ENCODE results near the gene SCAMP3.
"Not testable (repeated sequence)": the region's sequence is repeated elsewhere in the genome, so short reads cannot be mapped to it uniquely, and the experiment has no call there.

The SCAMP3 gene

GRCh38 chr1:155295183-155295941, 33.2 kb upstream of the SCAMP3 start:
- no peak overlapping the region for H3K4me3 Mint-ChIP-seq
- peaks cover 6% of the 10 kb centered on the region for H3K4me1 Mint-ChIP-seq
- H3K27me3 Mint-ChIP-seq: peaks cover 26% of the 10 kb centered on the region
- no peaks in the 10 kb centered on the region for H3K9me3 Mint-ChIP-seq
- DNase-seq (ENCODE audit: low spot score in 2 of 2) (no peak), ATAC-seq (ENCODE audit: low read depth) (no peak)
- peaks cover 2% of the 10 kb centered on the region for H3K36me3 Mint-ChIP-seq
- H3K27ac Mint-ChIP-seq: no peak overlapping the region

DNA sequence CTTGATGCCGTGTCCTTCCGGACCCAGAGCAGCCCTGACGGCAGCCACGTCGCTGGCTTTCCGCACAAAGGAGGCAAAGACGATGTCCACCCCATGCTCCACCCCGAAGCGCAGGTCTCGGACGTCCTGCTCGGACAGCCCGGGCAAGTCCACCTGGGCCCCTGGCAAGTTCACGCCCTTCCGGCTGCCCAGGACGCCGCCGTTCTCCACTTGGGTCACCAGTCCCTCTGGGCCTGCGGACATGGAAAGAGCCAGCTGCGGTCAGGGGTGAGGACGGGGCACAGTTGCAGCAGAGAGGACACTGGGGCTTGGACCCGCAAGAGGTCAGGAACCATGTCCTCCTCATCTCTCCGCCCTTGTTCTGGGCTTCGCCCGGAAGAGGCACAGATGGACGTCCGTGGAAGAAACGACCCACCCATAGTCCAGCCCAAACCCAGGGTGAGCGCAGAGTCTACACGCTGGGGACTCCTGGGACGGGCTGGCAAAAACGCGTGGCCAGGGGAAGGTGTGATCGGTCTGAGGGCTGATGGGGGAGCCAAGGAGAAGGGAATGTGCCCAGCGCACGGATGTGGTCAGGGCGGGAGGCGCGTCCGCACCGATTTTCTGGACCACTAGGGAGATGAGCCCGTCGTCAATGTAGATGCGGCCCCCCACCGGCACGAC, 32.5 kb upstream of the SCAMP3 start:
- no peak overlapping the region for H3K4me3 Mint-ChIP-seq
- no peak overlapping the region for H3K27ac Mint-ChIP-seq
- peaks cover 2% of the 10 kb centered on the region for H3K36me3 Mint-ChIP-seq
- H3K4me1 Mint-ChIP-seq: peaks cover 6% of the 10 kb centered on the region
- H3K9me3 Mint-ChIP-seq: no peaks in the 10 kb centered on the region
- H3K27me3 Mint-ChIP-seq: peaks cover 28% of the 10 kb centered on the region
- ATAC-seq (ENCODE audit: low read depth) (no peak), DNase-seq (ENCODE audit: low spot score in 2 of 2) (no peak)

GRCh38 chr1:155293086-155293749, 31.1 kb upstream of the SCAMP3 start:
- H3K9me3 Mint-ChIP-seq: no peaks in the 10 kb centered on the region
- peaks cover 26% of the 10 kb centered on the region for H3K27me3 Mint-ChIP-seq
- DNase-seq (ENCODE audit: low spot score in 2 of 2) (no peak), ATAC-seq (ENCODE audit: low read depth) (no peak)
- H3K4me3 Mint-ChIP-seq: no peak overlapping the region
- H3K36me3 Mint-ChIP-seq: peaks cover 2% of the 10 kb centered on the region
- H3K4me1 Mint-ChIP-seq: peaks cover 6% of the 10 kb centered on the region
- no peak overlapping the region for H3K27ac Mint-ChIP-seq

- H3K4me1 Mint-ChIP-seq; H3K36me3 Mint-ChIP-seq; DNase-seq (ENCODE audit: low spot score in 2 of 2); H3K27ac Mint-ChIP-seq; ATAC-seq (ENCODE audit: low read depth); H3K4me3 Mint-ChIP-seq; H3K9me3 Mint-ChIP-seq: not testable (repeated sequence)
- H3K27me3 Mint-ChIP-seq: peaks cover 14% of the 10 kb centered on the region
Observed at GRCh38 chr1:155291006-155291405, 28.8 kb upstream of the SCAMP3 start.

- peaks cover 4% of the 10 kb centered on the region for H3K27me3 Mint-ChIP-seq
- H3K36me3 Mint-ChIP-seq: peaks cover 4% of the 10 kb centered on the region
- H3K4me3 Mint-ChIP-seq: no peak overlapping the region
- ATAC-seq (ENCODE audit: low read depth): no peak
- H3K27ac Mint-ChIP-seq: no peak overlapping the region
- no peaks in the 10 kb centered on the region for H3K4me1 Mint-ChIP-seq
- no peaks in the 10 kb centered on the region for H3K9me3 Mint-ChIP-seq
- no peak for DNase-seq (ENCODE audit: low spot score in 2 of 2)
Observed at GRCh38 chr1:155287987-155288543, 25.9 kb upstream of the SCAMP3 start.

DNA sequence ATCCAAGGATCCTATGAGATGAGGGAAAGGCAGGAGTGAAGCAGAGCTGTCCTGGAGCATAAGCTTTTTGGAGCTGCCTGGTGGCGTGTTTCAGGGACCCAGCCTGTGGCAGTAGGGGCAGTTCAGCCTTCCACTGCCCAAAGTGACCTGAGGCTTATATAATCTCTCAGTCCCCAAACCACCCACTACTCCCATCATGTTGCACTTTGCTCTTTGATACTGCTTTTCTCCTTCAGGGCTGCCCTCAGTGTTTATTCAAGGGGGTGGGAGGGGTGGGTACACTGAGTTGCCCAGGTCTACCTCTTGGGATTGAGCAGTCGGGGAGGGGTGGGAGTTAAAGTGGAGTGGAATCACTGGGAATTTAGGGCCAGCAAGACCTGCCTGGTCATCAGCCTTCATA, 24.4 kb upstream of the SCAMP3 start:
- DNase-seq (ENCODE audit: low spot score in 2 of 2): no peak
- no peak for ATAC-seq (ENCODE audit: low read depth)
- Mint-ChIP-seq H3K4me3 (no peak overlapping the region), H3K27me3 (peaks cover 4% of the 10 kb centered on the region), H3K36me3 (peaks cover 4% of the 10 kb centered on the region), H3K4me1 (no peaks in the 10 kb centered on the region), H3K9me3 (no peaks in the 10 kb centered on the region), H3K27ac (no peak overlapping the region)

DNA sequence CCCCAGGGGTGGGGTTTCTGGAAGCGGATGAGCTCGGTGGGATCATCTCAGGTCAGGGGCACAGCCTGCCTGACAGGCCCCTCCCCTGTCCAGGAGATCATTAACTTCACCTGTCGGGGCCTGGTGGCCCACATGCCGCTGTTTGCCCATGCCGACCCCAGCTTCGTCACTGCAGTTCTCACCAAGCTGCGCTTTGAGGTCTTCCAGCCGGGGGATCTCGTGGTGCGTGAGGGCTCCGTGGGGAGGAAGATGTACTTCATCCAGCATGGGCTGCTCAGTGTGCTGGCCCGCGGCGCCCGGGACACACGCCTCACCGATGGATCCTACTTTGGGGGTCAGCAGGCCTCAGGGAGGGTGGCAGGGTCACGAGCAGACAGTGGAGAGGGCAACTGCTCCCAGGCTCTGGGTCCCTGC, 23.5 kb upstream of the SCAMP3 start:
- H3K27me3 Mint-ChIP-seq: peaks cover 4% of the 10 kb centered on the region
- H3K9me3 Mint-ChIP-seq: no peaks in the 10 kb centered on the region
- ATAC-seq (ENCODE audit: low read depth) (no peak), DNase-seq (ENCODE audit: low spot score in 2 of 2) (no peak)
- H3K4me1 Mint-ChIP-seq: no peaks in the 10 kb centered on the region
- H3K36me3 Mint-ChIP-seq: peaks cover 4% of the 10 kb centered on the region
- H3K4me3 Mint-ChIP-seq: no peak overlapping the region
- no peak overlapping the region for H3K27ac Mint-ChIP-seq

GRCh38 chr1:155285063-155285462, 22.9 kb upstream of the SCAMP3 start:
- Mint-ChIP-seq H3K27ac (no peak overlapping the region), H3K4me3 (no peak overlapping the region), H3K27me3 (no peaks in the 10 kb centered on the region), H3K9me3 (no peaks in the 10 kb centered on the region), H3K36me3 (peaks cover 4% of the 10 kb centered on the region), H3K4me1 (no peaks in the 10 kb centered on the region)
- no peak for ATAC-seq (ENCODE audit: low read depth)
- DNase-seq (ENCODE audit: low spot score in 2 of 2): no peak

- H3K36me3 Mint-ChIP-seq: peaks cover 4% of the 10 kb centered on the region
- no peaks in the 10 kb centered on the region for H3K27me3 Mint-ChIP-seq
- no peak overlapping the region for H3K4me3 Mint-ChIP-seq
- no peaks in the 10 kb centered on the region for H3K9me3 Mint-ChIP-seq
- H3K27ac Mint-ChIP-seq: no peak overlapping the region
- no peak for ATAC-seq (ENCODE audit: low read depth)
- no peak for DNase-seq (ENCODE audit: low spot score in 2 of 2)
- no peaks in the 10 kb centered on the region for H3K4me1 Mint-ChIP-seq
Observed at GRCh38 chr1:155284476-155284875, 22.3 kb upstream of the SCAMP3 start.

DNA sequence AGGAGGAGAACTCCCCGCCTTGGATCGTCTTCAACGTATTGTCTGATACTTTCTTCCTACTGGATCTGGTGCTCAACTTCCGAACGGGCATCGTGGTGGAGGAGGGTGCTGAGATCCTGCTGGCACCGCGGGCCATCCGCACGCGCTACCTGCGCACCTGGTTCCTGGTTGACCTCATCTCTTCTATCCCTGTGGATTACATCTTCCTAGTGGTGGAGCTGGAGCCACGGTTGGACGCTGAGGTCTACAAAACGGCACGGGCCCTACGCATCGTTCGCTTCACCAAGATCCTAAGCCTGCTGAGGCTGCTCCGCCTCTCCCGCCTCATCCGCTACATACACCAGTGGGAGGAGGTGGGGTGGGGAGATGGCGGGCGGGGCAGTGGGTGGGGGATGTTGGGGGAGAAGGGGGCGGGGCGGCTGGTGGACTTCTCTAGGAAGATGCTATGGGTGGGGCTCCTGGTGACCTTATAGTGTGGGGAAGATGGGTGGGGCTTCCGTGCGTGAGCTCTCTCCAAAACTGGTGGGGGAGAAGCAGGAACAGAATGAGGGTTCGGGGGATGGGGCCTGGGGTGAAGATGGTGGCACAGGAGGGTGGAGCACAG, 20.4 kb upstream of the SCAMP3 start:
- Mint-ChIP-seq H3K9me3 (no peaks in the 10 kb centered on the region), H3K4me3 (no peak overlapping the region), H3K36me3 (peaks cover 3% of the 10 kb centered on the region), H3K4me1 (peaks cover 6% of the 10 kb centered on the region), H3K27me3 (no peaks in the 10 kb centered on the region), H3K27ac (no peak overlapping the region)
- DNase-seq (ENCODE audit: low spot score in 2 of 2) (no peak), ATAC-seq (ENCODE audit: low read depth) (no peak)

DNA sequence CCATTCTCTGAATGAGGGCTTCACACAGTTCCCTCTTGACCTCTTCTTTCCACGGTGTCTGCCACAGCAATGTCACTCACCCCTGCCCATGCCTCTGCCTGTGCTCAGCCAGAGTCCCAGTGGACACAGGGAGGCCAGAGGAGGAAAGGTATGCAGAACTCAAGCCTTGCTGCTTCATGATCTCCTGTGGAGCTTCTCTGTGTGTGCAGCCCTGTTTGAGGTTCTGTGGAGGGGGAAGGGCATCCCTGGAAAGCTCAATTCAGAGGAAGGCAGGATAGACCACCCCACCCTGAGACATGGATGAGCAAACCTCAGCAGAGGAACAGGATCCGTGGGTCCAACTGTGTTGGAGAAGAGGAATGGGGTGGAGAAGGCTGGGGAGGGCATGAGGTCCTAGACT, 17.1 kb upstream of the SCAMP3 start:
- Mint-ChIP-seq H3K4me1 (peaks cover 19% of the 10 kb centered on the region), H3K27ac (no peak overlapping the region), H3K36me3 (no peaks in the 10 kb centered on the region), H3K27me3 (no peaks in the 10 kb centered on the region), H3K9me3 (no peaks in the 10 kb centered on the region), H3K4me3 (no peak overlapping the region)
- DNase-seq (ENCODE audit: low spot score in 2 of 2) (no peak), ATAC-seq (ENCODE audit: low read depth) (no peak)

DNA sequence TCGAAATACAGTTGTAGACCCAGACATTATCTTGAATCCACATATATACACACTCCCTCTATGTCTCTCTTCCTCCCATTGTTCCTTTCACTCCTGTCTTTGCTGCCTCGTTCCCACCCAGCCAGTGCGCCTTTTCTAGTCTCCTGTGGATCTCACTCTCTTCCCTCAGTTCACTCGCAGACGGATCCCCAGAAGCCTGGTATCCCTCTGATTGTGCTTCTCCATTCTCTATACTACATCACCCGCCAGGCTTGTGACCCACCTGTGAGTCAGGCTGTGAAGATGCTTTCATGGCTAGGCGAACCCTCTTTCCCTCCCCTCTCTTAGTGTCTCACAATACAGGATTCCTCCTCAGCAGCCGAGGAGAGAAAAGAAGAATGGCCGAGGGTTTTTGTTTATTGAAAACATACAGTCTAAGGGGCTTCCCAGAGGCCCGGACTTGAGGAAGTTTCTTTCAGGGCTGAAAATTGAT, 16.6 kb upstream of the SCAMP3 start:
- DNase-seq (ENCODE audit: low spot score in 2 of 2) (no peak), ATAC-seq (ENCODE audit: low read depth) (no peak)
- Mint-ChIP-seq H3K27ac (peak overlapping the region; percentile 39), H3K4me3 (peak overlapping the region; percentile 87), H3K9me3 (no peaks in the 10 kb centered on the region), H3K36me3 (no peaks in the 10 kb centered on the region), H3K27me3 (no peaks in the 10 kb centered on the region), H3K4me1 (peaks cover 21% of the 10 kb centered on the region)

- ATAC-seq (ENCODE audit: low read depth) (peak; percentile 54), DNase-seq (ENCODE audit: low spot score in 2 of 2) (peak; percentile 57 to 69)
- Mint-ChIP-seq H3K27ac (peak overlapping the region; percentile 39), H3K9me3 (no peaks in the 10 kb centered on the region), H3K4me3 (peak overlapping the region; percentile 87), H3K27me3 (no peaks in the 10 kb centered on the region), H3K4me1 (peaks cover 26% of the 10 kb centered on the region), H3K36me3 (peaks cover 2% of the 10 kb centered on the region)
Observed at GRCh38 chr1:155277902-155278688, 15.9 kb upstream of the SCAMP3 start.

Measured in memory B cell (primary cell).